HFF-Myc (cell line): ENCODE results near the gene CCNL1.

Experiments
- DNase-seq: peaks from one replicate; pipeline ENCODE4 v3.0.0-alpha.2; 2011; ENCODE audit warnings: low read depth; ENCODE audit errors: extremely low read depth
- H3K4me3 ChIP-seq: replicated peaks from 2 replicates; pipeline ENCODE4 v1.5.1; 2011; ENCODE audit warnings: low read depth, mild to moderate bottlenecking, control low read depth, low read length
- CTCF ChIP-seq: IDR thresholded peaks from 2 replicates; pipeline ENCODE4 v1.5.1; 2012; ENCODE audit warnings: mild to moderate bottlenecking, low read depth, low read length, control low read depth; ENCODE audit errors: missing control alignments

Gene CCNL1

GRCh38 chr3:157128771-157129681 is 30.9 kb downstream of the CCNL1 start:
- H3K4me3 ChIP-seq = no peak overlapping the region
- TF ChIP-seq CTCF = no peak
- DNase-seq = no peak

GRCh38 chr3:157127831-157128767 is 31.8 kb downstream of the CCNL1 start:
- no peak for TF ChIP-seq CTCF
- H3K4me3 ChIP-seq = no peak overlapping the region
- DNase-seq = no peak

- no peak overlapping the region for H3K4me3 ChIP-seq
- DNase-seq = no peak
- TF ChIP-seq CTCF = no peak
These were observed 32.7 kb downstream of the CCNL1 start for GRCh38 chr3:157127268-157127667.

GRCh38 chr3:157126365-157126764 is 33.6 kb downstream of the CCNL1 start:
- H3K4me3 ChIP-seq = no peak overlapping the region
- no peak for TF ChIP-seq CTCF
- DNase-seq = no peak

GRCh38 chr3:157125101-157125500 is 34.8 kb downstream of the CCNL1 start:
- no peak for DNase-seq
- H3K4me3 ChIP-seq = no peak overlapping the region
- TF ChIP-seq CTCF = no peak

GRCh38 chr3:157123621-157124020 is 36.3 kb downstream of the CCNL1 start:
- TF ChIP-seq CTCF = no peak
- no peak overlapping the region for H3K4me3 ChIP-seq

More at GRCh38 chr3:157123621-157124020, 36.3 kb downstream of the CCNL1 start:
- DNase-seq = no peak
